BLaER1 (cell line): ENCODE measurements around the gene DACT2.

Experiments
- H3K27ac ChIP-seq: shearing (Covaris generic); formaldehyde crosslinking; 2 replicates; pipeline ENCODE4 v1.8.1; 2022
- H3K27me3 ChIP-seq: shearing (Covaris generic); formaldehyde crosslinking; 2 replicates; pipeline ENCODE4 v1.8.1; 2022
- H3K36me3 ChIP-seq: shearing (Covaris generic); formaldehyde crosslinking; 2 replicates; pipeline ENCODE4 v1.8.1; 2022
- H3K4me1 ChIP-seq: shearing (Covaris generic); formaldehyde crosslinking; 2 replicates; pipeline ENCODE4 v1.8.1; 2022
- H3K4me2 ChIP-seq: shearing (Covaris generic); formaldehyde crosslinking; 2 replicates; pipeline ENCODE4 v1.8.1; 2022
- H3K4me3 ChIP-seq: shearing (Covaris generic); formaldehyde crosslinking; 2 replicates; pipeline ENCODE4 v1.8.1; 2022
- H3K9ac ChIP-seq: shearing (Covaris generic); formaldehyde crosslinking; 2 replicates; pipeline ENCODE4 v1.8.1; 2022
- H3K9me3 ChIP-seq: shearing (Covaris generic); formaldehyde crosslinking; 2 replicates; pipeline ENCODE4 v1.8.1; 2022
- H4K20me1 ChIP-seq: shearing (Covaris generic); formaldehyde crosslinking; 2 replicates; pipeline ENCODE4 v1.8.1; 2022
- Cebpa-rat ChIP-seq: shearing (Covaris generic); IDR thresholded peaks from 2 replicates; pipeline ENCODE4 v1.8.1; 2022

The DACT2 gene

GRCh38 chr6:168341280-168341900 lies 21.8 kb upstream of the DACT2 start:
- 0 out of 2 replicates have a peak, but pooled peaks cover 6% of the 10 kb centered on the region for H3K9me3 ChIP-seq
- H3K4me1 ChIP-seq: no peaks in the 10 kb centered on the region
- H3K27ac ChIP-seq: no peak overlapping the region
- no peaks in the 10 kb centered on the region for H4K20me1 ChIP-seq
- peaks cover 31% of the 10 kb centered on the region for H3K27me3 ChIP-seq
- H3K4me3 ChIP-seq: no peak overlapping the region
- H3K9ac ChIP-seq: no peak overlapping the region
- H3K36me3 ChIP-seq: no peaks in the 10 kb centered on the region
- TF ChIP-seq Cebpa-rat: no peak
- no peak overlapping the region for H3K4me2 ChIP-seq

- Histone ChIP-seq H3K4me1 (no peaks in the 10 kb centered on the region), H3K4me2 (no peak overlapping the region), H3K4me3 (no peak overlapping the region), H3K9ac (no peak overlapping the region), H4K20me1 (no peaks in the 10 kb centered on the region), H3K27ac (no peak overlapping the region), H3K27me3 (peaks cover 26% of the 10 kb centered on the region), H3K36me3 (no peaks in the 10 kb centered on the region), H3K9me3 (0 out of 2 replicates have a peak, but pooled peaks cover 6% of the 10 kb centered on the region)
- TF ChIP-seq Cebpa-rat: no peak
Measured at GRCh38 chr6:168340819-168341218, 21.2 kb upstream of the DACT2 start.

- Histone ChIP-seq H3K27ac (no peak overlapping the region), H3K4me3 (no peak overlapping the region), H3K9ac (no peak overlapping the region), H3K36me3 (no peaks in the 10 kb centered on the region), H3K4me2 (no peak overlapping the region), H4K20me1 (no peaks in the 10 kb centered on the region), H3K27me3 (peaks cover 8% of the 10 kb centered on the region), H3K9me3 (0 out of 2 replicates have a peak, but pooled peaks cover 6% of the 10 kb centered on the region), H3K4me1 (no peaks in the 10 kb centered on the region)
- TF ChIP-seq Cebpa-rat: no peak
Measured at GRCh38 chr6:168338777-168339176, 19.2 kb upstream of the DACT2 start.

GRCh38 chr6:168336967-168337366 lies 17.4 kb upstream of the DACT2 start:
- Histone ChIP-seq H3K4me2 (no peak overlapping the region), H4K20me1 (no peaks in the 10 kb centered on the region), H3K9me3 (0 out of 2 replicates have a peak, but pooled peaks cover 6% of the 10 kb centered on the region), H3K27me3 (no peaks in the 10 kb centered on the region), H3K9ac (no peak overlapping the region), H3K4me1 (no peaks in the 10 kb centered on the region), H3K4me3 (no peak overlapping the region), H3K27ac (no peak overlapping the region), H3K36me3 (no peaks in the 10 kb centered on the region)
- TF ChIP-seq Cebpa-rat: no peak

GRCh38 chr6:168333989-168334388 lies 14.4 kb upstream of the DACT2 start:
- no peaks in the 10 kb centered on the region for H3K36me3 ChIP-seq
- no peak for TF ChIP-seq Cebpa-rat
- H3K9me3 ChIP-seq: no peaks in the 10 kb centered on the region

GRCh38 chr6:168333491-168333890 lies 13.9 kb upstream of the DACT2 start:
- Histone ChIP-seq H3K9ac (no peak overlapping the region), H3K4me2 (no peak overlapping the region), H3K4me3 (no peak overlapping the region), H3K27me3 (no peaks in the 10 kb centered on the region), H4K20me1 (no peaks in the 10 kb centered on the region), H3K36me3 (no peaks in the 10 kb centered on the region), H3K27ac (no peak overlapping the region), H3K9me3 (peaks cover 1% of the 10 kb centered on the region; the same call in 1 of the 2 replicates), H3K4me1 (no peaks in the 10 kb centered on the region)
- no peak for TF ChIP-seq Cebpa-rat

More at GRCh38 chr6:168333989-168334388, 14.4 kb upstream of the DACT2 start:
- no peak overlapping the region for H3K9ac ChIP-seq
- no peak overlapping the region for H3K27ac ChIP-seq
- H4K20me1 ChIP-seq: no peaks in the 10 kb centered on the region
- H3K27me3 ChIP-seq: no peaks in the 10 kb centered on the region
- H3K4me3 ChIP-seq: no peak overlapping the region
- no peak overlapping the region for H3K4me2 ChIP-seq
- H3K4me1 ChIP-seq: no peaks in the 10 kb centered on the region

GRCh38 chr6:168333039-168333438 lies 13.5 kb upstream of the DACT2 start:
- H3K4me1 ChIP-seq: no peaks in the 10 kb centered on the region
- H3K9ac ChIP-seq: no peak overlapping the region
- no peak overlapping the region for H3K27ac ChIP-seq
- no peak for TF ChIP-seq Cebpa-rat
- no peak overlapping the region for H3K4me2 ChIP-seq
- H3K27me3 ChIP-seq: no peaks in the 10 kb centered on the region
- H3K9me3 ChIP-seq: peaks cover 3% of the 10 kb centered on the region; the same call in 1 of the 2 replicates
- no peaks in the 10 kb centered on the region for H4K20me1 ChIP-seq
- H3K36me3 ChIP-seq: no peaks in the 10 kb centered on the region
- H3K4me3 ChIP-seq: no peak overlapping the region

GRCh38 chr6:168332020-168332419 lies 12.4 kb upstream of the DACT2 start:
- peaks cover 3% of the 10 kb centered on the region; the same call in 1 of the 2 replicates for H3K9me3 ChIP-seq
- no peaks in the 10 kb centered on the region for H3K27me3 ChIP-seq
- H4K20me1 ChIP-seq: no peaks in the 10 kb centered on the region
- no peaks in the 10 kb centered on the region for H3K4me1 ChIP-seq
- H3K36me3 ChIP-seq: no peaks in the 10 kb centered on the region
- no peak for TF ChIP-seq Cebpa-rat
- no peak overlapping the region for H3K27ac ChIP-seq
- H3K4me2 ChIP-seq: no peak overlapping the region
- no peak overlapping the region for H3K9ac ChIP-seq
- no peak overlapping the region for H3K4me3 ChIP-seq

- H3K4me3 ChIP-seq: no peak overlapping the region
- no peak overlapping the region for H3K4me2 ChIP-seq
- H3K4me1 ChIP-seq: no peaks in the 10 kb centered on the region
- no peaks in the 10 kb centered on the region for H4K20me1 ChIP-seq
- no peak overlapping the region for H3K9ac ChIP-seq
- H3K27ac ChIP-seq: no peak overlapping the region
- H3K27me3 ChIP-seq: no peaks in the 10 kb centered on the region
- H3K9me3 ChIP-seq: peaks cover 3% of the 10 kb centered on the region; the same call in 1 of the 2 replicates
- TF ChIP-seq Cebpa-rat: no peak
- no peaks in the 10 kb centered on the region for H3K36me3 ChIP-seq
Measured at GRCh38 chr6:168331058-168331457, 11.5 kb upstream of the DACT2 start.

- TF ChIP-seq Cebpa-rat: no peak
Measured at GRCh38 chr6:168330403-168330802, 10.8 kb upstream of the DACT2 start.

More at GRCh38 chr6:168330403-168330802, 10.8 kb upstream of the DACT2 start:
- no peak overlapping the region for H3K4me3 ChIP-seq
- no peaks in the 10 kb centered on the region for H3K4me1 ChIP-seq
- H3K4me2 ChIP-seq: no peak overlapping the region
- H3K27ac ChIP-seq: no peak overlapping the region
- H3K9me3 ChIP-seq: peaks cover 3% of the 10 kb centered on the region; the same call in 1 of the 2 replicates
- H3K36me3 ChIP-seq: no peaks in the 10 kb centered on the region
- H3K9ac ChIP-seq: no peak overlapping the region
- no peaks in the 10 kb centered on the region for H4K20me1 ChIP-seq
- H3K27me3 ChIP-seq: no peaks in the 10 kb centered on the region
